ENCODE measurements around the gene PRX. TPM values are rescaled to one million over a fixed set of nuclear protein-coding genes. Genes with fewer than 3 reads are reported as not detected.

Gene PRX
- total and polyA plus RNA-seq, 2 of the 4 experiments (the other 2 are of a cell fraction): 0.90 to 1.7 TPM

DNA sequence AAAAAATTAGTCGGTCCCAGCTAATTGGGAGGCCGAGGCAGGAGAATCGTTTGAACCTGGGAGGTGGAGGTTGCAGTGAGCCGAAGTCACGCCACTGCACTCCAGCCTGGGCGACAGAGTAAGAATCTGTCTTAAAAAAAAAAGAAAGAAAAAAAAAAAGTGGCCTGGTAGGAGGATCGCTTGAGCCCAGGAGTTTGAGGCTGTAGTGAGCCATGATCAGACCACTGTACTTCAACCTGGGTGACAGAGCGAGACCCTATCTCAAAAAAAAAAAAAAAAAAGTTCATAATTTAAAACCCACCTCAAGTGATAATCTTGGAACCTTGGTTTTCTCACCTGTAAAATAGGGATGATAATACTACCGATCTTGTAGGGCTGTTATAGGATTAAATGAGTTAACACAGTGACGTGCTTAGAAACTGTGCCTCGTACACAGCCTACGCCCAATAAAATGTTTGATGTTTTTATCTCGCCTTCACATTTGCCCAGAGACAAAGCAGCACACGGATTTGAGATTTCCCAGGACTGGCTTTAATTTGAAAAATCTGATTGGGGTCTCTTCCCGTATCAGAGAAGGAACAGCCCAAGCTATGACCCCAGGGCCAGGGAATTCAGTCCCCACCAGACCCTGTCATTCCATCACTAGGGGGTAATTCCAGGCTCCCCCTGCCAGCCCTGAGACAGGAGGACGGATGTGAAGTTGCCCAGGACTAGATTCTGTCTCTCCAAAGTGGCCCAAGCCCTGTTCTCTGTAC, 9.0 kb upstream of the PRX start:
- H3K4me1 ChIP-seq (ENCODE audit: control insufficient read depth, insufficient read depth, low read length): peaks cover 6% of the 10 kb centered on the region
- peaks cover 12% of the 10 kb centered on the region for H3K36me3 ChIP-seq (ENCODE audit: control insufficient read depth, insufficient read depth, low read length)
- no TSS peak for BruUV-seq (replicated peaks)
- H4K91ac ChIP-seq (ENCODE audit: insufficient read depth, low read depth, low read length): peak overlapping the region; percentile 23; the same call in 1 of the 2 replicates
- no peak overlapping the region for H3K4me3 ChIP-seq (ENCODE audit: insufficient read depth, low read depth, low read length)
- H3K4me2 ChIP-seq (ENCODE audit: low read depth, low read length): no peak overlapping the region
- H4K5ac ChIP-seq (ENCODE audit: low read depth, low read length): no peak overlapping the region
- intact Hi-C loops (cut with micrococcal nuclease): loop anchor here (2.0 to 10.0 kb wide), 4 partner anchors 73 to 225 kb away; partner anchors contain the start of genes C19orf47 and PLD3
- H3K56ac ChIP-seq (ENCODE audit: extremely low read depth, insufficient read depth, low read length): no peak overlapping the region
- ATAC-seq (ENCODE audit: low read depth) (no peak), DNase-seq (no peak)
- H4K8ac ChIP-seq (ENCODE audit: low read depth in 2 of 2, low read length in 2 of 2): no peak overlapping the region
- in situ Hi-C loops (cut with MboI; ENCODE audit: low sequenced_read_pairs): no loop called here
- H3K18ac ChIP-seq (ENCODE audit: low read depth, low read length): no peak overlapping the region
- H3K79me1 ChIP-seq (ENCODE audit: low read depth in 1 of 2, low read length in 2 of 2): peaks cover 6 to 32% of the 10 kb centered on the region in 2 experiments; a peak in 2 of 4 replicates
- ChIA-PET POLR2A (ENCODE audit: unreplicated experiment) (no interaction called here), CTCF (interaction anchor here (1.3 kb wide), 1 partner anchor 81 kb away, joined by 3 read pairs; no protein-coding TSS in a partner anchor)
- peak overlapping the region; percentile 50; the same call in 1 of the 2 replicates for H3K4ac ChIP-seq (ENCODE audit: low read depth, low read length)
- no peaks in the 10 kb centered on the region for H3K27me3 ChIP-seq (ENCODE audit: control insufficient read depth, insufficient read depth, low read length)
- peak overlapping the region; percentile 23 for H2AK5ac ChIP-seq (ENCODE audit: low read depth, low read length)
- H3K9ac ChIP-seq (ENCODE audit: low read depth, low read length): no peak overlapping the region
- H2AK9ac ChIP-seq (replicated peaks; ENCODE audit: low read depth, low read length, poor library complexity): peak overlapping the region; percentile 8
- H3K9me1 ChIP-seq (ENCODE audit: insufficient read depth, low read length): no peaks in the 10 kb centered on the region; the same call in 1 of the 2 replicates
- 0 out of 2 replicates have a peak overlapping the region, but pooled peaks have one; percentile 50 for H3K14ac ChIP-seq (replicated peaks; ENCODE audit: low read depth, low read length)
- dilution Hi-C loops (cut with HindIII; ENCODE audit: low sequenced_read_pairs, unreplicated experiment): no loop called here
- no peak overlapping the region for H2AFZ ChIP-seq (replicated peaks; ENCODE audit: low read length, poor library complexity)
- peaks cover 10% of the 10 kb centered on the region for H4K20me1 ChIP-seq (ENCODE audit: insufficient read depth, low read length)
- 0 out of 2 replicates have a peak overlapping the region, but pooled peaks have one; percentile 5 for H2BK20ac ChIP-seq (ENCODE audit: low read depth, low read length)
- TF ChIP-seq RFX5 (IDR thresholded peaks at IDR 0.05; ENCODE audit: low read depth, low read length) (no peak), RCOR1 (IDR thresholded peaks at IDR 0.05; ENCODE audit: insufficient replicate concordance, low read length) (no peak), RAD21 (IDR thresholded peaks at IDR 0.05; ENCODE audit: low read length) (no peak), CHD1 (IDR thresholded peaks at IDR 0.05; ENCODE audit: low read depth, low read length) (no peak)
- TF ChIP-seq, protein P1, sequence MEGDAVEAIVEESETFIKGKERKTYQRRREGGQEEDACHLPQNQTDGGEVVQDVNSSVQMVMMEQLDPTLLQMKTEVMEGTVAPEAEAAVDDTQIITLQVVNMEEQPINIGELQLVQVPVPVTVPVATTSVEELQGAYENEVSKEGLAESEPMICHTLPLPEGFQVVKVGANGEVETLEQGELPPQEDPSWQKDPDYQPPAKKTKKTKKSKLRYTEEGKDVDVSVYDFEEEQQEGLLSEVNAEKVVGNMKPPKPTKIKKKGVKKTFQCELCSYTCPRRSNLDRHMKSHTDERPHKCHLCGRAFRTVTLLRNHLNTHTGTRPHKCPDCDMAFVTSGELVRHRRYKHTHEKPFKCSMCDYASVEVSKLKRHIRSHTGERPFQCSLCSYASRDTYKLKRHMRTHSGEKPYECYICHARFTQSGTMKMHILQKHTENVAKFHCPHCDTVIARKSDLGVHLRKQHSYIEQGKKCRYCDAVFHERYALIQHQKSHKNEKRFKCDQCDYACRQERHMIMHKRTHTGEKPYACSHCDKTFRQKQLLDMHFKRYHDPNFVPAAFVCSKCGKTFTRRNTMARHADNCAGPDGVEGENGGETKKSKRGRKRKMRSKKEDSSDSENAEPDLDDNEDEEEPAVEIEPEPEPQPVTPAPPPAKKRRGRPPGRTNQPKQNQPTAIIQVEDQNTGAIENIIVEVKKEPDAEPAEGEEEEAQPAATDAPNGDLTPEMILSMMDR (conservative IDR thresholded peaks at IDR 0.05; ENCODE audit: low read depth, low read length): no peak
- TF ChIP-seq, protein P2, sequence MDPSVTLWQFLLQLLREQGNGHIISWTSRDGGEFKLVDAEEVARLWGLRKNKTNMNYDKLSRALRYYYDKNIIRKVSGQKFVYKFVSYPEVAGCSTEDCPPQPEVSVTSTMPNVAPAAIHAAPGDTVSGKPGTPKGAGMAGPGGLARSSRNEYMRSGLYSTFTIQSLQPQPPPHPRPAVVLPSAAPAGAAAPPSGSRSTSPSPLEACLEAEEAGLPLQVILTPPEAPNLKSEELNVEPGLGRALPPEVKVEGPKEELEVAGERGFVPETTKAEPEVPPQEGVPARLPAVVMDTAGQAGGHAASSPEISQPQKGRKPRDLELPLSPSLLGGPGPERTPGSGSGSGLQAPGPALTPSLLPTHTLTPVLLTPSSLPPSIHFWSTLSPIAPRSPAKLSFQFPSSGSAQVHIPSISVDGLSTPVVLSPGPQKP (IDR thresholded peaks at IDR 0.05; ENCODE audit: borderline replicate concordance, low read depth, low read length): no peak
- H2BK5ac ChIP-seq (ENCODE audit: low read depth, low read length, poor library complexity, severe bottlenecking): peak overlapping the region; percentile 80
- H3K27ac ChIP-seq (ENCODE audit: insufficient read depth, low read length): peak overlapping the region; percentile 10; the same call in 1 of the 2 replicates
- 90% methylated on average over 7 of the region's 16 CpGs; no CpG with 5 or more reads in 1 of the 2 experiments for WGBS, 2 experiments (ENCODE audit: extremely low coverage in 2 of 2, insufficient read length in 1 of 2)
- H2BK15ac ChIP-seq (ENCODE audit: low read depth, low read length): peak overlapping the region; percentile 7; the same call in 1 of the 3 replicates
- peak overlapping the region; percentile 41; the same call in 1 of the 2 replicates for H3K23ac ChIP-seq (ENCODE audit: low read depth, low read length)
- H2BK120ac ChIP-seq (ENCODE audit: low read depth, low read length): no peak overlapping the region
- no peaks in the 10 kb centered on the region for H3K9me3 ChIP-seq (ENCODE audit: control insufficient read depth, insufficient read depth, low read length)
